ENCODE measurements around the gene SPRR3.

- TF ChIP-seq POLR2A (IDR thresholded peaks at IDR 0.05) (no peak), CTCF (IDR thresholded peaks at IDR 0.05) (no peak)
Measured at GRCh38 chr1:152965853-152966252, 35.7 kb upstream of the SPRR3 start.
